HCT116 (cell line): ENCODE results near the gene ITGAD. TPM values are rescaled to one million over a fixed set of nuclear protein-coding genes. Genes with fewer than 3 reads are reported as not detected.

Experiments used
- ATAC-seq: fragments of 200-7000 bp; cut with Tn5 transposase; 2 replicates; pipeline ENCODE4 v1.9.1; 2020; ENCODE audit warnings: mild to moderate bottlenecking, moderate library complexity
- BruUV-seq: library from RNA; stranded (reverse); fragments of 400-500 nt; replicated peaks from 2 replicates; lab custom pipeline; 2021; lab: Mats Ljungman, UMichigan
- CTCF ChIA-PET: fragments of 300-600 bp; sonication (Branson Sonifier 250); formaldehyde crosslinking; loops from one replicate; lab custom pipeline; 2021; ENCODE audit warnings: antibody characterized with exemption; lab: Charles Lee
- POLR2A ChIA-PET: fragments of 300-600, 350-600 bp; sonication (Branson Sonifier 250); formaldehyde crosslinking; loops from one replicate; lab custom pipeline; 2021; ENCODE audit warnings: antibody characterized with exemption; lab: Charles Lee
- RAD21 ChIA-PET, 2 experiments: fragments of 300-600 bp; sonication (Branson Sonifier 250); formaldehyde crosslinking; loops; one replicate each; lab custom pipeline; 2023; ENCODE audit warnings: low total read pairs in 2 of 2; ENCODE audit not compliant: uncharacterized antibody in 2 of 2, unreplicated experiment in 2 of 2, low non-redundant PET in 1 of 2; lab: Charles Lee
- DNase-seq: peaks from one replicate; pipeline ENCODE4 v3.0.0-alpha.2; 2010; ENCODE audit warnings: low read depth, low spot score
- H2AFZ ChIP-seq: fragments of 200-600 bp; shearing (Covaris generic), sonication (generic); 2 replicates; pipeline ENCODE4 v1.6.1; 2017; ENCODE audit warnings: low read depth, mixed run types, mixed read lengths, antibody characterized with exemption, low read length; ENCODE audit not compliant: poor library complexity, severe bottlenecking
- H3K27ac ChIP-seq: 2 replicates; pipeline ENCODE4 v1.5.1; 2012; ENCODE audit warnings: low read depth, low read length
- H3K27me3 ChIP-seq: fragments of 200-600 bp; sonication (generic); 2 replicates; pipeline ENCODE4 v1.6.1; 2016; ENCODE audit warnings: mixed run types, low read length, mixed read lengths; ENCODE audit not compliant: insufficient read depth
- H3K36me3 ChIP-seq, 2 experiments: fragments of 200-500 bp in 1 of 2; fragments of 200-600 bp in 1 of 2; sonication (Bioruptor generic) in 1 of 2; sonication (generic) in 1 of 2; 2 replicates each; pipeline versions ENCODE4 v1.5.1 to v1.6.1; 2014 to 2016; ENCODE audit warnings: low read length in 2 of 2, inconsistent platforms in 1 of 2, mixed read lengths in 1 of 2, mixed run types in 1 of 2; ENCODE audit not compliant: insufficient read depth in 2 of 2, control insufficient read depth in 1 of 2
- H3K4me1 ChIP-seq, 2 experiments: fragments of 200-600 bp in 1 of 2; sonication (generic) in 1 of 2; 2 replicates each; pipeline versions ENCODE4 v1.5.1 to v1.6.1; 2012 to 2017; ENCODE audit warnings: low read length in 2 of 2, inconsistent platforms in 1 of 2, mild to moderate bottlenecking in 1 of 2, mixed read lengths in 1 of 2, mixed run types in 1 of 2, moderate library complexity in 1 of 2; ENCODE audit not compliant: insufficient read depth in 2 of 2, control insufficient read depth in 1 of 2
- H3K4me2 ChIP-seq: fragments of 200-600 bp; sonication (generic); 2 replicates; pipeline ENCODE4 v1.6.1; 2017; ENCODE audit warnings: mixed run types, low read length, mixed read lengths
- H3K4me3 ChIP-seq, 2 experiments: fragments of 200-600 bp in 1 of 2; sonication (generic) in 1 of 2; replicated peaks in 1 of 2; 2 replicates each; pipeline ENCODE4 v1.5.1; 2011 to 2016; ENCODE audit warnings: low read length in 2 of 2, control low read depth in 1 of 2, low read depth in 1 of 2, mild to moderate bottlenecking in 1 of 2, mixed read lengths in 1 of 2, mixed run types in 1 of 2
- H3K79me2 ChIP-seq: fragments of 200-600 bp; sonication (generic); 2 replicates; pipeline ENCODE4 v1.6.1; 2017; ENCODE audit warnings: mild to moderate bottlenecking, mixed run types, low read length, moderate library complexity, mixed read lengths; ENCODE audit not compliant: insufficient read depth
- H3K9ac ChIP-seq: fragments of 200-600 bp; sonication (generic); 2 replicates; pipeline ENCODE4 v1.6.1; 2016; ENCODE audit warnings: low read length, mixed read lengths
- H3K9me2 ChIP-seq: fragments of 200-600 bp; sonication (generic), shearing (Covaris generic); 2 replicates; pipeline ENCODE4 v1.6.1; 2017; ENCODE audit warnings: mixed run types, mild to moderate bottlenecking, moderate library complexity; ENCODE audit not compliant: insufficient read depth
- H3K9me3 ChIP-seq, 2 experiments: fragments of 200-500 bp in 1 of 2; fragments of 200-600 bp in 1 of 2; sonication (Bioruptor generic) in 1 of 2; sonication (generic) in 1 of 2; 2 replicates each; pipeline ENCODE4 v1.6.1; 2014 to 2017; ENCODE audit warnings: low read length in 2 of 2, mixed read lengths in 2 of 2, inconsistent platforms in 1 of 2, low read depth in 1 of 2, mild to moderate bottlenecking in 1 of 2, mixed run types in 1 of 2, moderate library complexity in 1 of 2; ENCODE audit not compliant: control insufficient read depth in 1 of 2, insufficient read depth in 1 of 2
- H4K20me1 ChIP-seq: fragments of 200-600 bp; sonication (generic), shearing (Covaris generic); 2 replicates; pipeline ENCODE4 v1.6.1; 2017; ENCODE audit warnings: mixed run types, mild to moderate bottlenecking, moderate library complexity; ENCODE audit not compliant: insufficient read depth
- CEBPB ChIP-seq: IDR thresholded peaks from 2 replicates; pipeline ENCODE4 v1.6.1; 2012; ENCODE audit warnings: low read depth
- EGR1 ChIP-seq: IDR thresholded peaks from 2 replicates; pipeline ENCODE4 v1.6.1; 2012; ENCODE audit warnings: low read depth
- ELF1 ChIP-seq: IDR thresholded peaks from 2 replicates; pipeline ENCODE4 v1.6.1; 2012; ENCODE audit warnings: low read depth, borderline replicate concordance
- EZH2 ChIP-seq: fragments of 200-600 bp; sonication (generic); IDR thresholded peaks from 2 replicates; pipeline ENCODE4 v1.6.1; 2017; ENCODE audit warnings: antibody characterized with exemption, mixed run types
- FOSL1 ChIP-seq: IDR thresholded peaks from 2 replicates; pipeline ENCODE4 v1.6.1; 2012; ENCODE audit warnings: low read depth
- POLR2A ChIP-seq: IDR thresholded peaks from 2 replicates; pipeline ENCODE4 v1.7.0; 2011; ENCODE audit warnings: borderline replicate concordance; ENCODE audit not compliant: insufficient read depth, insufficient read length; ENCODE audit errors: extremely low read depth
- POLR2AphosphoS5 ChIP-seq: IDR thresholded peaks from 2 replicates; pipeline ENCODE4 v1.6.1; 2011; ENCODE audit warnings: mild to moderate bottlenecking, low read depth, low read length, moderate library complexity
- RAD21 ChIP-seq: IDR thresholded peaks from 2 replicates; pipeline ENCODE4 v1.6.1; 2012; ENCODE audit warnings: low read depth, mild to moderate bottlenecking
- SIN3A ChIP-seq: IDR thresholded peaks from 2 replicates; pipeline ENCODE4 v1.6.1; 2012; ENCODE audit warnings: low read depth
- SRF ChIP-seq: IDR thresholded peaks from 2 replicates; pipeline ENCODE4 v1.6.1; 2012; ENCODE audit warnings: low read depth
- YY1 ChIP-seq: IDR thresholded peaks from 2 replicates; pipeline ENCODE4 v1.6.1; 2011; ENCODE audit warnings: low read length, low read depth, moderate library complexity, mild to moderate bottlenecking; ENCODE audit not compliant: insufficient replicate concordance; ENCODE audit errors: extremely low read depth
- ZFX ChIP-seq: fragments of 450-650 bp; IDR thresholded peaks from 2 replicates; pipeline ENCODE4 v1.6.1; 2017
- ZNF274 ChIP-seq: fragments of 200-500 bp; sonication (Bioruptor generic); IDR thresholded peaks from 2 replicates; pipeline ENCODE4 v1.6.1; 2014; ENCODE audit warnings: mild to moderate bottlenecking, low read depth, low read length, inconsistent platforms
- intact Hi-C: fragments of 100-400 bp; cut with micrococcal nuclease; formaldehyde crosslinking; loops from 2 replicates; pipeline ENCODE4 v1.10.0; 2022
- total RNA-seq: library from RNA; stranded (reverse); gene quantifications from one replicate; pipeline ENCODE4 v1.2.1, GENCODE V29; 2021; ENCODE audit not compliant: unreplicated experiment
- TF ChIP-seq, protein P1 (sequence below), 3 experiments: fragments of 200-600 bp in 1 of 3; sonication (generic) in 1 of 3; IDR thresholded peaks in 2 of 3; conservative IDR thresholded peaks in 1 of 3; 2 replicates each; pipeline ENCODE4 v1.5.1; 2012 to 2017; ENCODE audit warnings: low read depth in 2 of 3, low read length in 2 of 3, antibody characterized with exemption in 1 of 3, borderline replicate concordance in 1 of 3, control low read depth in 1 of 3, mild to moderate bottlenecking in 1 of 3, mixed read lengths in 1 of 3, mixed run types in 1 of 3, moderate library complexity in 1 of 3; ENCODE audit not compliant: insufficient read depth in 1 of 3
- TF ChIP-seq, protein P2 (sequence below): IDR thresholded peaks from 2 replicates; pipeline ENCODE4 v1.6.1; 2011; ENCODE audit warnings: mild to moderate bottlenecking, low read length, moderate library complexity; ENCODE audit not compliant: insufficient replicate concordance; ENCODE audit errors: extremely low read depth

Gene ITGAD
- total RNA-seq, 1 experiment from 2014 or later: 0.12 TPM

DNA sequence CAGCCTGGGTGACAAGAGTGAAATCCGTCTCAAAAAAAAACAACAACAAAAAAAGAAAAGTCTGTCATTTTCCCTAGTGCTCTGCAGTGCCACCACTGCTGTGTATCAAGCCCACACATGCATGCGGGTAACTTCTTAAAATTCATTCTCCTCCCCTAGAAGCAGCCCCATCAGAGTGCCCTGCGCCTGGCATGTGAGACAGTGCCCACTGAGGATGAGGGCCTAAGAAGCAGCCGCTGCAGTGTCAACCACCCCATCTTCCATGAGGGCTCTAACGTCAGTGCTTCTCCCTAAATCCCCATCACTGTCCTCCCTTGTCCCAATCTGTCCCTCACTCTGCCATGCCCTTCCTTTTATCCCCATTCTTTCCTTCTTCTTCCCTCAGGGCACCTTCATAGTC, 24.8 kb downstream of the ITGAD start:
- RAD21 ChIA-PET: no interaction called here
- DNase-seq: no peak
- Histone ChIP-seq H3K4me2 (no peak overlapping the region), H3K9ac (no peak overlapping the region), H3K4me1 (no peaks in the 10 kb centered on the region), H3K4me3 (no peak overlapping the region), H3K9me3 (no peaks in the 10 kb centered on the region), H3K79me2 (no peaks in the 10 kb centered on the region), H3K27me3 (peaks cover 3% of the 10 kb centered on the region; the same call in 1 of the 2 replicates)
- intact Hi-C loops: no loop called here
- BruUV-seq: no TSS peak
- no peak for ATAC-seq
- TF ChIP-seq EZH2 (no peak), ZNF274 (no peak), FOSL1 (no peak), EGR1 (no peak), CEBPB (no peak), SIN3A (no peak), ZFX (no peak), POLR2A (no peak), ELF1 (no peak)
- TF ChIP-seq, protein P1, sequence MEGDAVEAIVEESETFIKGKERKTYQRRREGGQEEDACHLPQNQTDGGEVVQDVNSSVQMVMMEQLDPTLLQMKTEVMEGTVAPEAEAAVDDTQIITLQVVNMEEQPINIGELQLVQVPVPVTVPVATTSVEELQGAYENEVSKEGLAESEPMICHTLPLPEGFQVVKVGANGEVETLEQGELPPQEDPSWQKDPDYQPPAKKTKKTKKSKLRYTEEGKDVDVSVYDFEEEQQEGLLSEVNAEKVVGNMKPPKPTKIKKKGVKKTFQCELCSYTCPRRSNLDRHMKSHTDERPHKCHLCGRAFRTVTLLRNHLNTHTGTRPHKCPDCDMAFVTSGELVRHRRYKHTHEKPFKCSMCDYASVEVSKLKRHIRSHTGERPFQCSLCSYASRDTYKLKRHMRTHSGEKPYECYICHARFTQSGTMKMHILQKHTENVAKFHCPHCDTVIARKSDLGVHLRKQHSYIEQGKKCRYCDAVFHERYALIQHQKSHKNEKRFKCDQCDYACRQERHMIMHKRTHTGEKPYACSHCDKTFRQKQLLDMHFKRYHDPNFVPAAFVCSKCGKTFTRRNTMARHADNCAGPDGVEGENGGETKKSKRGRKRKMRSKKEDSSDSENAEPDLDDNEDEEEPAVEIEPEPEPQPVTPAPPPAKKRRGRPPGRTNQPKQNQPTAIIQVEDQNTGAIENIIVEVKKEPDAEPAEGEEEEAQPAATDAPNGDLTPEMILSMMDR (IDR thresholded peaks at IDR 0.05 in 2 of 3, conservative IDR thresholded peaks at IDR 0.05 in 1 of 3; ENCODE audit: borderline replicate concordance in 1 of 3, insufficient read depth in 1 of 3, low read depth in 2 of 3, low read length in 2 of 3): no peak
- TF ChIP-seq, all 23 proteins: peak for 0
- CTCF ChIA-PET: no interaction called here
- Histone ChIP-seq H3K9me2 (no peaks in the 10 kb centered on the region), H3K36me3 (no peaks in the 10 kb centered on the region), H4K20me1 (no peaks in the 10 kb centered on the region), H3K27ac (no peak overlapping the region), H2AFZ (no peak overlapping the region)
- POLR2A ChIA-PET: no interaction called here

DNA sequence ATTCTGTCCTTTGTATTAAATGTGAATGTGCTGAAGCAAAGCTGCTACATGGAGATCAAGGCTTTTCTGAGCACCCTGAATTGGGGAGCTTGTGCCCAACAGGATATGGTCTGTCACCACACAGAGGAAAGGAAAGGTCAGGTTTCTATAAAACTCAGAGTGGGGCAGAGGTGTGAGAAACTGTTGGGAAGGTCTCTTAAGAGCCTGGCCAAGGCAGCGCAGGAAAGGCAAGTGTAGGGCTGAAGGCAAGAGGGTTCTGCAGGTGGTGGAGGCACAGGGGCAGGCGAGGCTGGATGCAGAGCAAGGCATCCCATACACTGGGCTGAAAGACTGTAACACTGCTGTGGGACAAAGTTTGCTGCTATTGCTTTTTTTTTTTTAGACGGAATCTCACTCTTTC, 26.9 kb downstream of the ITGAD start:
- no peak overlapping the region for H2AFZ ChIP-seq
- DNase-seq: no peak
- no peaks in the 10 kb centered on the region for H3K79me2 ChIP-seq
- H3K36me3 ChIP-seq: no peaks in the 10 kb centered on the region
- no peak overlapping the region for H3K27ac ChIP-seq
- CTCF ChIA-PET: no interaction called here
- POLR2A ChIA-PET: interaction anchor here (1.1 kb wide), 1 partner anchor 240 kb away, joined by 3 read pairs; the partner anchor contains the start of gene FUS
- no peak for ATAC-seq
- intact Hi-C loops: no loop called here
- H4K20me1 ChIP-seq: no peaks in the 10 kb centered on the region
- H3K27me3 ChIP-seq: peaks cover 9% of the 10 kb centered on the region; the same call in 1 of the 2 replicates
- no peaks in the 10 kb centered on the region for H3K4me1 ChIP-seq
- BruUV-seq: no TSS peak
- H3K9me2 ChIP-seq: no peaks in the 10 kb centered on the region
- H3K4me3 ChIP-seq: no peak overlapping the region
- no peak overlapping the region for H3K9ac ChIP-seq
- H3K4me2 ChIP-seq: no peak overlapping the region
- RAD21 ChIA-PET: no interaction called here
- no peaks in the 10 kb centered on the region for H3K9me3 ChIP-seq
- TF ChIP-seq ZNF274: no peak
- no peak for TF ChIP-seq RAD21
- no peak for TF ChIP-seq YY1
- TF ChIP-seq POLR2AphosphoS5: no peak
- TF ChIP-seq POLR2A: no peak
- no peak for TF ChIP-seq FOSL1
- TF ChIP-seq SRF: no peak
- TF ChIP-seq, protein P1 (IDR thresholded peaks at IDR 0.05 in 2 of 3, conservative IDR thresholded peaks at IDR 0.05 in 1 of 3; ENCODE audit: borderline replicate concordance in 1 of 3, insufficient read depth in 1 of 3, low read depth in 2 of 3, low read length in 2 of 3): no peak
- TF ChIP-seq, protein P2, sequence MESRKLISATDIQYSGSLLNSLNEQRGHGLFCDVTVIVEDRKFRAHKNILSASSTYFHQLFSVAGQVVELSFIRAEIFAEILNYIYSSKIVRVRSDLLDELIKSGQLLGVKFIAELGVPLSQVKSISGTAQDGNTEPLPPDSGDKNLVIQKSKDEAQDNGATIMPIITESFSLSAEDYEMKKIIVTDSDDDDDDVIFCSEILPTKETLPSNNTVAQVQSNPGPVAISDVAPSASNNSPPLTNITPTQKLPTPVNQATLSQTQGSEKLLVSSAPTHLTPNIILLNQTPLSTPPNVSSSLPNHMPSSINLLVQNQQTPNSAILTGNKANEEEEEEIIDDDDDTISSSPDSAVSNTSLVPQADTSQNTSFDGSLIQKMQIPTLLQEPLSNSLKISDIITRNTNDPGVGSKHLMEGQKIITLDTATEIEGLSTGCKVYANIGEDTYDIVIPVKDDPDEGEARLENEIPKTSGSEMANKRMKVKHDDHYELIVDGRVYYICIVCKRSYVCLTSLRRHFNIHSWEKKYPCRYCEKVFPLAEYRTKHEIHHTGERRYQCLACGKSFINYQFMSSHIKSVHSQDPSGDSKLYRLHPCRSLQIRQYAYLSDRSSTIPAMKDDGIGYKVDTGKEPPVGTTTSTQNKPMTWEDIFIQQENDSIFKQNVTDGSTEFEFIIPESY: no peak
